Spinal cord (tissue), 10 donors: ENCODE measurements around the gene HPX. TPM values are rescaled to one million over a fixed set of nuclear protein-coding genes. Genes with fewer than 3 reads are reported as not detected.

Source experiments
- DNase-seq, 6 donors: peaks; one replicate each; pipeline versions ENCODE4 v3.0.0 to v3.0.0-alpha.2; 2013 to 2015; ENCODE audit warnings: low spot score in 6 of 6, low read depth in 4 of 6
- H3K27ac ChIP-seq: one replicate; pipeline ENCODE4 v1.5.1; 2013; ENCODE audit warnings: low read depth, low read length, control low read depth
- H3K27me3 ChIP-seq: one replicate; pipeline ENCODE4 v1.6.1; 2013; ENCODE audit warnings: low read length; ENCODE audit not compliant: control insufficient read depth, insufficient read depth
- H3K36me3 ChIP-seq: one replicate; pipeline ENCODE4 v1.6.1; 2013; ENCODE audit warnings: low read length; ENCODE audit not compliant: control insufficient read depth, insufficient read depth
- H3K4me1 ChIP-seq: one replicate; pipeline ENCODE4 v1.6.1; 2013; ENCODE audit warnings: low read length; ENCODE audit not compliant: control insufficient read depth, insufficient read depth
- H3K4me3 ChIP-seq: one replicate; pipeline ENCODE4 v1.5.1; 2013; ENCODE audit warnings: low read depth, low read length, control low read depth
- H3K9me3 ChIP-seq: one replicate; pipeline ENCODE4 v1.6.1; 2013; ENCODE audit warnings: low read length; ENCODE audit not compliant: control insufficient read depth, insufficient read depth
- WGBS: methylation state at CpG from one replicate; pipeline ENCODE4 v1.1.5; 2013; ENCODE audit warnings: missing lambda C conversion rate; ENCODE audit not compliant: insufficient coverage; 5-methylcytosine and 5-hydroxymethylcytosine counted together
- polyA plus RNA-seq, 2 donors: library from polyadenylated mRNA; unstranded; fragments of 120-200 nt; gene quantifications; one replicate each; pipeline ENCODE4 v1.2.1, GENCODE V29; 2013; ENCODE audit not compliant: insufficient read length in 2 of 2
- total RNA-seq, 2 donors: library from RNA; depleted of rRNA in 1 of 2; stranded (reverse); fragments of 120-200 nt in 1 of 2; fragments of >200 nt in 1 of 2; gene quantifications; one replicate each; pipeline versions ENCODE4 v1.2.3 to v1.2.4, GENCODE V29; 2013 to 2014
- donor health status: healthy.

HPX gene
- total and polyA plus RNA-seq, 4 donors = 0.89 to 11.0 (median 4.4) TPM

GRCh38 chr11:6472934-6473333, 32.1 kb upstream of the HPX start:
- no peak overlapping the region for H3K27ac ChIP-seq
- WGBS = 17% methylated on average over 1 of the region's 1 CpG
- H3K4me3 ChIP-seq = peak overlapping the region; percentile 89
- H3K36me3 ChIP-seq = peaks cover 15% of the 10 kb centered on the region
- DNase-seq = peak in 2 of 6 donors; percentile 19 to 20
- peaks cover 11% of the 10 kb centered on the region for H3K4me1 ChIP-seq
- no peaks in the 10 kb centered on the region for H3K9me3 ChIP-seq
- no peaks in the 10 kb centered on the region for H3K27me3 ChIP-seq

DNA sequence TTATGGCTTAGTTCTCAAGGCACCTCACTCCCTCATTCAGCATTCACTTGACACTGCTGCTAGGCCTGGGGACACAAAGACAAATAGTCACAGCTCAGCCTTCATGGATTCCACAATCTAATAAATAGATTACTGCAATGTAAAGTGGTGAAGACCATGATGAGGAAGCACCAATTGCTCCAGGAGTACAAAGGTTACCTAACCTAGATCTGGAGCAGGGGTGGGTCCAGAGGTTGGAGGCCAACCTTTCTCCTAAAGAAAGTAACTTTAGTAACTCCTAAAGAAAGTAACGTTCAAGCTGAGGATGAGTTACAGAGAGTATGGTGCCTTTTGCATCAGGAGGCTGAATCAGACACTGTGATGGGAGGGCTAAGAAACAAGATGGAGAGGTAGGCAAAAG, 28.8 kb upstream of the HPX start:
- 100% methylated on average over 1 of the region's 1 CpG for WGBS
- no peaks in the 10 kb centered on the region for H3K9me3 ChIP-seq
- no peaks in the 10 kb centered on the region for H3K27me3 ChIP-seq
- peaks cover 12% of the 10 kb centered on the region for H3K36me3 ChIP-seq
- DNase-seq = no peak
- peaks cover 11% of the 10 kb centered on the region for H3K4me1 ChIP-seq
- H3K27ac ChIP-seq = no peak overlapping the region
- no peak overlapping the region for H3K4me3 ChIP-seq

DNA sequence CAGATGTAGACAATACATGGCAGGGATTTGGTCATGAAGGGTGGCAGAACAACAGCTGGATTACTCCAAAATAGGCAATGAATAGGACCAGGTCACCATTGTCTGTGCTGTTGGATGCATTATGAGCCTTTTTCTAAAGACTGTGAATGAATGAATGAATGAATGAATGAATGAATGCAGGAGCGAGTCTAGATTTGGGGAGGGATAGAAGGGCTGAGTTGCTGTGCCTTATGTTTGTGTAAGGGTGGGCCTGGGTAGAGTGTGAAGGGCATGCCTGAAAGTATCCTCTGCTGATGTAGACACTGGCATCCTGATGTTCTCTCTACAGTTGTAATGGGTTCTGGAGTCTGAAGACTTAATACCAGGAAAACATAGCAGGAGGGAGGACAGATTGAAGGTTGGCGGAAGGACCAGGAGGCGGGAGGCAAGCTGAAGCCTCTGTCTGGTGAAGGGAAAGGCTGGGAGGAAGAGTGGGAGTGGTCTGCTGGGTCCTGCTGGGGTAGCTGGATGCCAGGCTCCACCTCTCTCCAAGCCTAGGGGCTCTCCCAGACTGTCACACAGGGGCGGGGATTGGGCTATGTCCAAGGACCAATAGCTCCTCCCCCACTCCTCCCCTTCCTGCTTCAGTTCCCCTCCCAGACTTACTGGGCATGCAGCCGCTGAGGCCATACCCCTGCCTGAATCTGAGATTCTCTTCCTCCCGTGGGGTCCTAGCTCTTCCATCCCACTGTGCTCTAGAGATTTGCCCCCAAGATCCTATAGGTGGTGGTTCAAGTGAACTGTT, 28.1 kb upstream of the HPX start:
- Histone ChIP-seq H3K27ac (no peak overlapping the region), H3K4me1 (peaks cover 6% of the 10 kb centered on the region), H3K4me3 (no peak overlapping the region), H3K9me3 (no peaks in the 10 kb centered on the region), H3K36me3 (peaks cover 16% of the 10 kb centered on the region), H3K27me3 (no peaks in the 10 kb centered on the region)
- peak in 5 of 6 donors; percentile 36 to 93 (median 63) for DNase-seq
- 23% methylated on average over 4 of the region's 6 CpGs for WGBS

DNA sequence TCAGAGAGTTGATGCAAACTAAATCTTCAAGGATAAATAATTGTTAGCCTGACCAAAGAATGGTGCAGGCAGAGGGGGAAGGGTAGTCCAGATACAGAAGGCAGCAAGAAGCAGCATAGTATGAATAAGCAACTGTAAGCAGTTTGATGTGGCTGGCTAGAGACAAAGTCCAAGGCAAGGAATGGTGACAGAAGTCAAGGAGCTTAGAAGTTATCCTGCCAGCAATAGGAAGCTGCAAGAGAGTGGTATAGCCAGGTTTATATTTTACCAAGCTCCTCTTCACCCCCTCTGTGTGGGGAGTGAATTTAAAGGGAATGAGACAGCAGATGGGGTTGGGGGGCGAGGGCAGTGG, 18.3 kb upstream of the HPX start:
- no peaks in the 10 kb centered on the region for H3K9me3 ChIP-seq
- no peaks in the 10 kb centered on the region for H3K27me3 ChIP-seq
- H3K4me3 ChIP-seq = no peak overlapping the region
- H3K4me1 ChIP-seq = no peaks in the 10 kb centered on the region
- WGBS = 100% methylated on average over 1 of the region's 1 CpG
- H3K27ac ChIP-seq = no peak overlapping the region
- H3K36me3 ChIP-seq = peaks cover 74% of the 10 kb centered on the region
- DNase-seq = no peak

DNA sequence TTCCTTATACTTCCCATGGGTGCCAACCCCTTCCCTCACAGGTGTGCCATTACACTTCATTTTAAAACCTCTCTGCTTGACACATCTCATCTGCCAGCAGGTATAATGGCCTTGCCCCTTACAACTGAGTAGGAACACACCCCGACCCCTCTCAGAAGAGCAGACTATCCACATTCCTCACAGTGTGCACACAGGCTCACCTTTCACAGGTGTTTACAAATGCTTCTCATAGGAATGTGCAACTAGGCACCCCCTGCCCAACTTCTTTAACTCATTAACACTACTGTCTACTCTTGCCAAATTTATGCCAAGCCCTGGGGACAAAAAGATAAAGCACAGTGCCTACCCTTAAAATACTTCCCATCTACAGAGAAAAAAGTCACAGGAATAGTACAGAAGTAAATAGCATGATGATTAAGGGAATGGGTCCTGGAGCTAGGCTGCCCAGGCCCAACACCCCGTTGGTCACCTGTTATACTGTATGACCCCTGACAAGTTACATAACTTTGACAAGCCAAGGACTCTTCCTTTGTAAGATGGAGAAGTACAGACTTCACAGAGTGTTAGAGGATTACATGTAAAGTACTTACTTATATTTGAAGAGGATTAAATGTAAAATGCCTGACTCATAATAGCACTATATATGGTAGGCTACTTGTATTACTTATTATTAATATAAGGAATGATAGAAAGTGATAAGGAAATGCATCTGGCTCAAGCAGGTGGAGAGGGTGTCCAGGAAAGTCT, 17.7 kb upstream of the HPX start:
- H3K27me3 ChIP-seq = no peaks in the 10 kb centered on the region
- H3K9me3 ChIP-seq = no peaks in the 10 kb centered on the region
- DNase-seq = no peak
- peaks cover 71% of the 10 kb centered on the region for H3K36me3 ChIP-seq
- no peak overlapping the region for H3K27ac ChIP-seq
- WGBS = 100% methylated on average over 1 of the region's 2 CpGs
- no peak overlapping the region for H3K4me3 ChIP-seq
- no peaks in the 10 kb centered on the region for H3K4me1 ChIP-seq

DNA sequence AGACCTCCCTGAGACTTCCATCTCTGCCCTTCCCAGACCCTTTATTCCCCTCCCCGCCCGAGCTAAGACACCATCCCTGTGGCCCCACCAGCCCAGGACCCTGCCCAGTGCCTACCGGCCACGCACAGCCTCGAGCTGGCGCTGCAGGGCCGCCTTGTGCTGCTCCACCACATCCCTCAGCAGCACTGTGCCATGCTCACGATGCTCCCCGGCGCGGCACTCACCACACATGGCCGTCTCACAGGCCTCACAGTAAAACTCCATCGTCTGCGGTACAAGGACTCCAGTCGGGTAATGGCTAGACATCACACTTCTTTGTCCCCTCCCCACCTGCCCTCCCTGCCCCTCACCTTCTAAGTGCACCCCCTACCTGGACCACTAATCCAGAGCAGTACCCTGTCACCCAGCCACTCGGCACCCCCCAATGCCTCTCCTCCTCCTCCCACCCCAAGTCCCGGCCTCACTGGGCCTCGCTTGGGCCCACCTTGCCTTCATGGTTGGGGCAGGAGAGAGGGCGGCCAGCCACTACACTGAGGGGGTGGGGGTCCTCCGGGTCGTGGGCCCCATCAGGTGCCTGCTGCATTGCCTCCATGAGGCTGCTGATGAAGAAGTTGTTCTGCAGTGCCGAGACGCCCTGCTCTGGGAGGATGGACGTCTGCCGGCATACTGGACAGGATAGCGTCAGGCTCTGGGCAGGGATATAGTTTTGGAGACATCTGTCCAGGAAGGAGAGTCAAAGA, 17.0 kb upstream of the HPX start:
- Histone ChIP-seq H3K36me3 (peaks cover 69% of the 10 kb centered on the region), H3K4me1 (no peaks in the 10 kb centered on the region), H3K9me3 (no peaks in the 10 kb centered on the region), H3K27me3 (no peaks in the 10 kb centered on the region), H3K4me3 (no peak overlapping the region), H3K27ac (no peak overlapping the region)
- WGBS = 95% methylated on average over 18 of the region's 26 CpGs
- no peak for DNase-seq

DNA sequence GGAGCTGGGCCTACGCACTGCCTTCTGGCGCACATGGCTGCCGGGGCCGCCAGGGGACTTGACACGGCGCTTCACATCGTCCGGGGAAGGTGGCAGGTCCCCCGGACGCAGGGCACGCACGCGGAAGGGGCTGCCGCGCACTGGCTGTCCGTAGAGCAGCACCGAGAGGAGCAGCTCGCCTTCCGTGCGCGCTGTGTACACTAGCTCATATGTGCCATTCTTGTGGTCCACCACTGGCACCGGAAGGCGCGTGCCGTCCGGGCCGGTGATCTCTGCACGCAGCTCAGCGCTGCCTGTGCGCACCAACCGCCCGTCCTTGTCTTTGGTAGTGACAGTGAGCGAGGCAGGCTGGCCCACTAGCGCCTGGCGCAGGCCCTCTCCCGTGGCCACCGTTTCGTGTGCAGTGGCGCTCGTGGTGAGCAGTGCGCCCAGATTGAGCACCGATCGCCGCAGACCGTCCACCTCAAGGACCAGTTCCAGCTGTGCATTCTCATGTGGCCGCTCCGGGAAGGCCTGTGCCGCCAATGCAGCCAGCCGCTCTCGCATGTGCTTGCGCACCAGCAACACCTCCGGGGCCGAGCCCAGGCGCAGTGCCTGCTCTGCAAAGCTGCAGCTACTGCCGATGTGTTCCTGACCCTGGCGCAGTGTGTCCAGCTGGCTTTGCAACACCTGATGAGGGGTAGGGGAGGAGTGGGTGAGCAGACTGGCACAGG, 15.7 kb upstream of the HPX start:
- WGBS = 96% methylated on average over 56 of the region's 56 CpGs
- peaks cover 72% of the 10 kb centered on the region for H3K36me3 ChIP-seq

GRCh38 chr11:6455070-6455469, 14.3 kb upstream of the HPX start:
- no peak for DNase-seq
- 71% methylated on average over 1 of the region's 2 CpGs for WGBS
- Histone ChIP-seq H3K4me1 (no peaks in the 10 kb centered on the region), H3K9me3 (no peaks in the 10 kb centered on the region), H3K4me3 (no peak overlapping the region), H3K27me3 (no peaks in the 10 kb centered on the region), H3K27ac (no peak overlapping the region), H3K36me3 (peaks cover 73% of the 10 kb centered on the region)

More for the DNA sequence above, 15.7 kb upstream of the HPX start:
- Histone ChIP-seq H3K4me3 (no peak overlapping the region), H3K27me3 (no peaks in the 10 kb centered on the region), H3K27ac (no peak overlapping the region), H3K4me1 (no peaks in the 10 kb centered on the region), H3K9me3 (no peaks in the 10 kb centered on the region)
- no peak for DNase-seq

DNA sequence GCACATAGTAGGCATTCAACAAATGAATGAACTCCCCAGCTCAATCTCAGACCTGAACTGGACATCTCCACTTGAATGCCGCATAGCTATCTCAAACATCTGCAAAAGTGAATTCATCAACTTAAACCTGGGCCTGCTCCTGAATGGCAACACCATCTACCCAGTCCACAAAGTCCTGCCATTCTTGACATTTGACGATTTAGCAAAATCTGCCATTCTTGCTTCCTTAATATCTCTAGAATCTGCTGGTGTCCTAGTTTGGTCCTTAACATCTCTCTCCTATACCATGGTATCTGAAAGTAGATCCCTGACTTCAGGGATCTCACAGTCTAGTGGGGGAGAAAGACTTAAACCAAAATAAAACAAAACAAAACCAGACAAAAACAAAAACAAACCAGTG, 12.4 kb upstream of the HPX start:
- H3K27ac ChIP-seq = no peak overlapping the region
- no peaks in the 10 kb centered on the region for H3K27me3 ChIP-seq
- H3K36me3 ChIP-seq = peaks cover 81% of the 10 kb centered on the region
- H3K4me3 ChIP-seq = no peak overlapping the region
- no peak for DNase-seq
- WGBS = 94% methylated on average over 2 of the region's 2 CpGs
- H3K9me3 ChIP-seq = no peaks in the 10 kb centered on the region
- no peaks in the 10 kb centered on the region for H3K4me1 ChIP-seq
